HL-60 (cell line): ENCODE data around the gene COP1.

Experiments
- DNase-seq, 2 experiments: peaks; one replicate each; pipeline ENCODE4 v3.0.0-alpha.2; 2010 to 2020; ENCODE audit warnings: low read depth in 1 of 2, low spot score in 1 of 2
- H3K27ac ChIP-seq: fragments of 250-450 bp; sonication (Bioruptor Pico); replicated peaks from 2 replicates; pipeline ENCODE4 v1.5.1; 2020; ENCODE audit warnings: mild to moderate bottlenecking, moderate library complexity
- H3K27me3 ChIP-seq: fragments of 250-450 bp; sonication (Bioruptor Pico); 2 replicates; pipeline ENCODE4 v1.5.1; 2021; ENCODE audit warnings: mild to moderate bottlenecking, moderate library complexity; ENCODE audit not compliant: insufficient read depth, poor library complexity, severe bottlenecking
- H3K4me3 ChIP-seq: replicated peaks from 2 replicates; pipeline ENCODE4 v1.5.1; 2011; ENCODE audit warnings: mild to moderate bottlenecking, control low read depth, low read length; ENCODE audit not compliant: insufficient read depth
- GABPA ChIP-seq: IDR thresholded peaks from 2 replicates; pipeline ENCODE4 v1.6.1; 2012; ENCODE audit warnings: low read depth
- POLR2AphosphoS5 ChIP-seq: IDR thresholded peaks from 2 replicates; pipeline ENCODE4 v1.6.1; 2012; ENCODE audit warnings: low read depth
- REST ChIP-seq: IDR thresholded peaks from 2 replicates; pipeline ENCODE4 v1.6.1; 2012; ENCODE audit warnings: low read depth; ENCODE audit not compliant: insufficient replicate concordance
- SPI1 ChIP-seq: IDR thresholded peaks from 2 replicates; pipeline ENCODE4 v1.6.1; 2012; ENCODE audit warnings: low read depth, mild to moderate bottlenecking, borderline replicate concordance
- TF ChIP-seq, protein P1 (sequence below): IDR thresholded peaks from one replicate; pipeline ENCODE4 v1.5.1; 2011; ENCODE audit warnings: low read length, control low read depth, inconsistent platforms; ENCODE audit not compliant: insufficient read depth

Gene COP1

GRCh38 chr1:175927944-175928343, 279.1 kb downstream of the COP1 start:
- DNase-seq: no peak
- Histone ChIP-seq H3K4me3 (no peak overlapping the region), H3K27ac (no peak overlapping the region), H3K27me3 (no peaks in the 10 kb centered on the region)
- no peak for TF ChIP-seq REST
- TF ChIP-seq, protein P1, sequence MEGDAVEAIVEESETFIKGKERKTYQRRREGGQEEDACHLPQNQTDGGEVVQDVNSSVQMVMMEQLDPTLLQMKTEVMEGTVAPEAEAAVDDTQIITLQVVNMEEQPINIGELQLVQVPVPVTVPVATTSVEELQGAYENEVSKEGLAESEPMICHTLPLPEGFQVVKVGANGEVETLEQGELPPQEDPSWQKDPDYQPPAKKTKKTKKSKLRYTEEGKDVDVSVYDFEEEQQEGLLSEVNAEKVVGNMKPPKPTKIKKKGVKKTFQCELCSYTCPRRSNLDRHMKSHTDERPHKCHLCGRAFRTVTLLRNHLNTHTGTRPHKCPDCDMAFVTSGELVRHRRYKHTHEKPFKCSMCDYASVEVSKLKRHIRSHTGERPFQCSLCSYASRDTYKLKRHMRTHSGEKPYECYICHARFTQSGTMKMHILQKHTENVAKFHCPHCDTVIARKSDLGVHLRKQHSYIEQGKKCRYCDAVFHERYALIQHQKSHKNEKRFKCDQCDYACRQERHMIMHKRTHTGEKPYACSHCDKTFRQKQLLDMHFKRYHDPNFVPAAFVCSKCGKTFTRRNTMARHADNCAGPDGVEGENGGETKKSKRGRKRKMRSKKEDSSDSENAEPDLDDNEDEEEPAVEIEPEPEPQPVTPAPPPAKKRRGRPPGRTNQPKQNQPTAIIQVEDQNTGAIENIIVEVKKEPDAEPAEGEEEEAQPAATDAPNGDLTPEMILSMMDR: no peak
- TF ChIP-seq GABPA: no peak
- TF ChIP-seq POLR2AphosphoS5: no peak
- no peak for TF ChIP-seq SPI1

- TF ChIP-seq SPI1: no peak
- no peak for TF ChIP-seq REST
- TF ChIP-seq, protein P1: no peak
- no peak for TF ChIP-seq POLR2AphosphoS5
- TF ChIP-seq GABPA: no peak
- Histone ChIP-seq H3K4me3 (no peak overlapping the region), H3K27ac (no peak overlapping the region), H3K27me3 (no peaks in the 10 kb centered on the region)
- DNase-seq: no peak
Observed at GRCh38 chr1:175922254-175922881, 284.7 kb downstream of the COP1 start.

- DNase-seq: no peak
- TF ChIP-seq REST (no peak), POLR2AphosphoS5 (no peak), SPI1 (no peak), GABPA (no peak)
- TF ChIP-seq, protein P1: no peak
- Histone ChIP-seq H3K27me3 (no peaks in the 10 kb centered on the region), H3K4me3 (no peak overlapping the region), H3K27ac (no peak overlapping the region)
Observed at GRCh38 chr1:175920381-175920780, 286.7 kb downstream of the COP1 start.
